DOHH2 (cell line): ENCODE data around the gene SESTD1.

Source experiments
- H3F3A ChIP-seq: fragments of 200-600 bp; sonication (generic), shearing (Covaris generic); 2 replicates; pipeline ENCODE4 v1.6.0; 2016; ENCODE audit warnings: antibody characterized with exemption, mild to moderate bottlenecking; ENCODE audit not compliant: control insufficient read depth, insufficient read depth
- H3K27ac ChIP-seq: fragments of 200-600 bp; sonication (generic); 2 replicates; pipeline ENCODE4 v1.5.1; 2014; ENCODE audit warnings: low read depth, mild to moderate bottlenecking, low read length, moderate library complexity
- H3K27me3 ChIP-seq: fragments of 200-600 bp; sonication (generic); 2 replicates; pipeline ENCODE4 v1.6.1; 2014; ENCODE audit warnings: mild to moderate bottlenecking, low read length, mixed read lengths; ENCODE audit not compliant: control insufficient read depth
- H3K36me3 ChIP-seq: fragments of 200-600 bp; sonication (generic); 2 replicates; pipeline ENCODE4 v1.6.1; 2014; ENCODE audit warnings: mild to moderate bottlenecking, low read length, moderate library complexity, mixed read lengths; ENCODE audit not compliant: control insufficient read depth
- H3K4me1 ChIP-seq: fragments of 200-600 bp; sonication (generic); 2 replicates; pipeline ENCODE4 v1.6.1; 2014; ENCODE audit warnings: mild to moderate bottlenecking, low read length, mixed read lengths; ENCODE audit not compliant: control insufficient read depth
- H3K4me2 ChIP-seq: fragments of 200-600 bp; sonication (generic); 2 replicates; pipeline ENCODE4 v1.6.0; 2014; ENCODE audit warnings: mild to moderate bottlenecking, low read length, moderate library complexity
- H3K4me3 ChIP-seq: fragments of 200-600 bp; sonication (generic); 2 replicates; pipeline ENCODE4 v1.5.1; 2014; ENCODE audit warnings: mild to moderate bottlenecking, low read length, mixed read lengths
- H3K79me2 ChIP-seq: fragments of 200-600 bp; sonication (generic); 2 replicates; pipeline ENCODE4 v1.6.1; 2014; ENCODE audit warnings: mild to moderate bottlenecking, low read length, mixed read lengths; ENCODE audit not compliant: control insufficient read depth
- H3K9me2 ChIP-seq: fragments of 200-600 bp; sonication (generic); replicated peaks from 2 replicates; pipeline ENCODE4 v1.6.1; 2014; ENCODE audit warnings: mild to moderate bottlenecking, low read length, mixed read lengths; ENCODE audit not compliant: control insufficient read depth
- H3K9me3 ChIP-seq: fragments of 200-600 bp; sonication (generic); 2 replicates; pipeline ENCODE4 v1.6.1; 2014; ENCODE audit warnings: antibody characterized with exemption, low read length, mixed read lengths; ENCODE audit not compliant: control insufficient read depth, insufficient read depth
- H4K20me1 ChIP-seq: fragments of 200-600 bp; sonication (generic); 2 replicates; pipeline ENCODE4 v1.6.0; 2014; ENCODE audit warnings: low read depth, mild to moderate bottlenecking, antibody characterized with exemption, low read length, moderate library complexity; ENCODE audit not compliant: control insufficient read depth, insufficient read depth
- CTCF ChIP-seq: fragments of 200-600 bp; sonication (generic); IDR thresholded peaks from one replicate; pipeline ENCODE4 v1.5.1; 2014; ENCODE audit warnings: antibody characterized with exemption, mild to moderate bottlenecking, low read depth, low read length; ENCODE audit not compliant: poor library complexity, severe bottlenecking
- EZH2phosphoT487 ChIP-seq: fragments of 200-600 bp; sonication (generic); IDR thresholded peaks from 2 replicates; pipeline ENCODE4 v1.6.1; 2017; ENCODE audit warnings: borderline replicate concordance, mild to moderate bottlenecking, antibody characterized with exemption, low read length, moderate library complexity, mixed read lengths

Gene SESTD1

GRCh38 chr2:179123272-179123662, 141.4 kb downstream of the SESTD1 start:
- Histone ChIP-seq H4K20me1 (no peaks in the 10 kb centered on the region), H3F3A (no peaks in the 10 kb centered on the region), H3K9me2 (no peaks in the 10 kb centered on the region), H3K4me1 (peaks cover 7% of the 10 kb centered on the region; the same call in 1 of the 2 replicates), H3K27ac (no peak overlapping the region), H3K79me2 (no peaks in the 10 kb centered on the region), H3K36me3 (no peaks in the 10 kb centered on the region), H3K4me2 (no peak overlapping the region), H3K4me3 (no peak overlapping the region), H3K9me3 (no peaks in the 10 kb centered on the region), H3K27me3 (no peaks in the 10 kb centered on the region)
- no peak for TF ChIP-seq CTCF
- TF ChIP-seq EZH2phosphoT487, result no peak

GRCh38 chr2:179107737-179108136, 156.9 kb downstream of the SESTD1 start:
- Histone ChIP-seq H3K27ac (no peak overlapping the region), H3K9me2 (no peaks in the 10 kb centered on the region), H3K79me2 (no peaks in the 10 kb centered on the region), H3F3A (no peaks in the 10 kb centered on the region), H3K27me3 (no peaks in the 10 kb centered on the region), H3K36me3 (peaks cover 6% of the 10 kb centered on the region), H3K4me1 (peaks cover 13% of the 10 kb centered on the region), H3K4me3 (no peak overlapping the region), H3K9me3 (no peaks in the 10 kb centered on the region), H3K4me2 (no peak overlapping the region), H4K20me1 (no peaks in the 10 kb centered on the region)
- no peak for TF ChIP-seq EZH2phosphoT487
- no peak for TF ChIP-seq CTCF

- Histone ChIP-seq H3K9me2 (no peaks in the 10 kb centered on the region), H3K27ac (no peak overlapping the region), H3F3A (no peaks in the 10 kb centered on the region), H3K36me3 (peaks cover 6% of the 10 kb centered on the region), H4K20me1 (no peaks in the 10 kb centered on the region), H3K79me2 (no peaks in the 10 kb centered on the region), H3K9me3 (no peaks in the 10 kb centered on the region), H3K4me1 (peaks cover 13% of the 10 kb centered on the region), H3K4me2 (no peak overlapping the region), H3K27me3 (no peaks in the 10 kb centered on the region), H3K4me3 (no peak overlapping the region)
- TF ChIP-seq CTCF (no peak), EZH2phosphoT487 (no peak)
Measured at GRCh38 chr2:179106676-179107428, 157.8 kb downstream of the SESTD1 start.
